T-cell (primary cell): ENCODE results near the gene HIP1. TPM values are rescaled to one million over a fixed set of nuclear protein-coding genes. Genes with fewer than 3 reads are reported as not detected.
A peak's percentile ranks its signal among the peaks of the same experiment; 100 is the strongest.

ENCODE experiments used
- ATAC-seq, 4 experiments: fragments of 200-7000 bp in 3 of 4; fragments of 150-1000 bp in 1 of 4; cut with Tn5 transposase; replicated peaks in 1 of 4; 1 replicate in 3 of 4; 2 replicates in 1 of 4; pipeline ENCODE4 v1.10.0; 2021; ENCODE audit warnings: moderate library complexity in 3 of 4, mild to moderate bottlenecking in 2 of 4, moderate number of reproducible peaks in 1 of 4
- CTCF ChIA-PET, 2 donors: fragments of 300-600 bp; sonication (Branson Sonifier 250); formaldehyde crosslinking; loops; one replicate each; lab custom pipeline; 2022; ENCODE audit warnings: antibody characterized with exemption in 2 of 2; lab: Charles Lee
- POLR2A ChIA-PET, 2 donors: fragments of 300-600 bp; sonication (Branson Sonifier 250); formaldehyde crosslinking; loops; one replicate each; lab custom pipeline; 2022; ENCODE audit warnings: antibody characterized with exemption in 2 of 2; lab: Charles Lee
- DNase-seq, 35 experiments: peaks; one replicate each; pipeline versions ENCODE4 v3.0.0 to v3.0.0-alpha.2; 2013 to 2023
- H3K27ac ChIP-seq: one replicate; pipeline ENCODE4 v1.5.1; 2013; ENCODE audit warnings: low read length
- H3K27me3 ChIP-seq, 2 experiments: replicated peaks in 1 of 2; 1 replicate in 1 of 2; 2 replicates in 1 of 2; pipeline versions ENCODE4 v1.6.1 to v1.7.0; 2013; ENCODE audit warnings: low read length in 1 of 2, mixed read lengths in 1 of 2; ENCODE audit not compliant: control insufficient read depth in 2 of 2, insufficient read depth in 2 of 2; ENCODE audit errors: extremely low read depth in 1 of 2
- H3K36me3 ChIP-seq, 2 donors: 1 replicate in 1 of 2; 2 replicates in 1 of 2; pipeline versions ENCODE4 v1.6.1 to v1.7.0; 2013; ENCODE audit warnings: low read length in 1 of 2; ENCODE audit not compliant: control insufficient read depth in 2 of 2, insufficient read depth in 1 of 2; ENCODE audit errors: extremely low read depth in 1 of 2
- H3K4me1 ChIP-seq, 2 experiments: 1 replicate in 1 of 2; 2 replicates in 1 of 2; pipeline versions ENCODE4 v1.6.1 to v1.7.0; 2013; ENCODE audit warnings: low read length in 2 of 2, mixed read lengths in 1 of 2; ENCODE audit not compliant: insufficient read depth in 2 of 2, control insufficient read depth in 1 of 2; ENCODE audit errors: extremely low read depth in 1 of 2
- H3K4me3 ChIP-seq, 2 donors: 1 replicate in 1 of 2; 2 replicates in 1 of 2; pipeline versions ENCODE4 v1.5.1 to v1.7.0; 2013; ENCODE audit warnings: mild to moderate bottlenecking in 2 of 2, low read length in 1 of 2, moderate library complexity in 1 of 2; ENCODE audit not compliant: control insufficient read depth in 1 of 2; ENCODE audit errors: extremely low read depth in 1 of 2
- H3K9me3 ChIP-seq: 2 replicates; pipeline ENCODE4 v1.7.0; 2013
- H3K27ac Mint-ChIP-seq, 2 donors: one replicate each; pipeline ENCODE4 v1.8.0; 2020 to 2021; ENCODE audit warnings: mild to moderate bottlenecking in 2 of 2, mixed read lengths in 2 of 2
- H3K27me3 Mint-ChIP-seq, 2 donors: one replicate each; pipeline ENCODE4 v1.8.0; 2021 to 2022; ENCODE audit warnings: mixed read lengths in 2 of 2
- H3K36me3 Mint-ChIP-seq: one replicate; pipeline ENCODE4 v1.8.0; 2021; ENCODE audit warnings: mixed read lengths
- H3K4me1 Mint-ChIP-seq, 3 donors: one replicate each; pipeline ENCODE4 v1.8.0; 2020 to 2022; ENCODE audit warnings: mixed read lengths in 3 of 3, mild to moderate bottlenecking in 1 of 3
- H3K4me3 Mint-ChIP-seq, 3 donors: one replicate each; pipeline ENCODE4 v1.8.0; 2020 to 2022; ENCODE audit warnings: mild to moderate bottlenecking in 3 of 3, mixed read lengths in 3 of 3, moderate library complexity in 3 of 3
- H3K9me3 Mint-ChIP-seq, 3 donors: one replicate each; pipeline ENCODE4 v1.8.0; 2020 to 2022; ENCODE audit warnings: mixed read lengths in 3 of 3
- WGBS: methylation state at CpG from one replicate; pipeline ENCODE4 v1.1.5; 2013; ENCODE audit warnings: missing lambda C conversion rate; ENCODE audit not compliant: insufficient coverage; 5-methylcytosine and 5-hydroxymethylcytosine counted together
- total RNA-seq, 35 experiments: library from RNA in 6 of 35; stranded (reverse) in 6 of 35; fragments of 120-200 nt in 1 of 35; gene quantifications; one replicate each; pipeline versions ENCODE4 v1.2.1 to v1.2.4 and lab custom pipeline; 2013 to 2026

HIP1 gene
- total RNA-seq, 5 donors from 2014 or later (not counting 1 experiment from before 2014, with no cell fraction given) = 3.2 to 8.4 (median 3.6) TPM

GRCh38 chr7:75734586-75735458 is 3.9 kb downstream of the HIP1 start:
- DNase-seq (no peak), ATAC-seq (no peak)
- H3K4me1 ChIP-seq = peaks cover 0 to 24% of the 10 kb centered on the region in 2 experiments
- ChIA-PET POLR2A (interaction anchor here in 1 of 2 donors (0.6 kb wide), 1 partner anchor 322 kb away, joined by 4 read pairs; no protein-coding TSS in a partner anchor), CTCF (interaction anchor here (0.5 to 0.6 kb wide), 2 partner anchors 26 to 480 kb away, joined by 3 to 4 read pairs; no protein-coding TSS in a partner anchor)
- no peaks in the 10 kb centered on the region for H3K9me3 Mint-ChIP-seq
- WGBS = 76% methylated on average over 2 of the region's 9 CpGs
- H3K27ac Mint-ChIP-seq = no peak overlapping the region
- no peak overlapping the region for H3K4me3 ChIP-seq
- peaks cover 2 to 9% of the 10 kb centered on the region in 2 donors for H3K27me3 Mint-ChIP-seq
- no peaks in the 10 kb centered on the region for H3K27me3 ChIP-seq
- no peaks in the 10 kb centered on the region for H3K36me3 ChIP-seq
- no peaks in the 10 kb centered on the region for H3K9me3 ChIP-seq
- H3K4me3 Mint-ChIP-seq = no peak overlapping the region
- H3K36me3 Mint-ChIP-seq = peaks cover 7% of the 10 kb centered on the region
- peaks cover 13 to 36% (median 17%) of the 10 kb centered on the region in 3 donors for H3K4me1 Mint-ChIP-seq
- no peak overlapping the region for H3K27ac ChIP-seq

GRCh38 chr7:75732764-75733630 is 5.7 kb downstream of the HIP1 start:
- H3K27me3 Mint-ChIP-seq = peaks cover 2 to 9% of the 10 kb centered on the region in 2 donors
- ChIA-PET POLR2A (no interaction called here), CTCF (no interaction called here)
- Histone ChIP-seq H3K4me1 (peaks cover 4 to 33% of the 10 kb centered on the region in 2 experiments), H3K4me3 (no peak overlapping the region), H3K36me3 (no peaks in the 10 kb centered on the region), H3K27ac (no peak overlapping the region), H3K27me3 (no peaks in the 10 kb centered on the region), H3K9me3 (no peaks in the 10 kb centered on the region)
- no peak for DNase-seq
- no peak overlapping the region for H3K27ac Mint-ChIP-seq
- no peaks in the 10 kb centered on the region for H3K9me3 Mint-ChIP-seq
- no peak overlapping the region for H3K4me3 Mint-ChIP-seq
- ATAC-seq = no peak
- 94% methylated on average over 12 of the region's 15 CpGs for WGBS
- H3K4me1 Mint-ChIP-seq = peaks cover 17 to 42% (median 19%) of the 10 kb centered on the region in 3 donors
- peaks cover 7% of the 10 kb centered on the region for H3K36me3 Mint-ChIP-seq

- no peak overlapping the region for H3K4me3 ChIP-seq
- ChIA-PET POLR2A (no interaction called here), CTCF (no interaction called here)
- 95% methylated on average over 4 of the region's 12 CpGs for WGBS
- DNase-seq = no peak
- peaks cover 2 to 9% of the 10 kb centered on the region in 2 donors for H3K27me3 Mint-ChIP-seq
- H3K4me1 Mint-ChIP-seq = peaks cover 21 to 44% (median 23%) of the 10 kb centered on the region in 3 donors
- no peak overlapping the region for H3K4me3 Mint-ChIP-seq
- no peaks in the 10 kb centered on the region for H3K36me3 ChIP-seq
- H3K27me3 ChIP-seq = no peaks in the 10 kb centered on the region
- no peak for ATAC-seq
- H3K9me3 ChIP-seq = no peaks in the 10 kb centered on the region
- no peaks in the 10 kb centered on the region for H3K9me3 Mint-ChIP-seq
- H3K36me3 Mint-ChIP-seq = peaks cover 7% of the 10 kb centered on the region
- peaks cover 6 to 37% of the 10 kb centered on the region in 2 experiments for H3K4me1 ChIP-seq
- H3K27ac ChIP-seq = no peak overlapping the region
- no peak overlapping the region for H3K27ac Mint-ChIP-seq
Observed at GRCh38 chr7:75732016-75732521, 6.7 kb downstream of the HIP1 start.

- no peaks in the 10 kb centered on the region for H3K9me3 ChIP-seq
- H3K4me3 ChIP-seq = no peak overlapping the region
- CTCF ChIA-PET = interaction anchor here in 1 of 2 donors (1.1 kb wide), 1 partner anchor 9 kb away, joined by 4 read pairs; the partner anchor contains the start of gene HIP1
- H3K4me1 ChIP-seq = peaks cover 6 to 43% of the 10 kb centered on the region in 2 experiments
- 42% methylated on average over 3 of the region's 4 CpGs for WGBS
- Mint-ChIP-seq H3K36me3 (peaks cover 7% of the 10 kb centered on the region), H3K4me1 (peaks cover 18 to 44% (median 23%) of the 10 kb centered on the region in 3 donors), H3K9me3 (no peaks in the 10 kb centered on the region), H3K4me3 (peak overlapping the region in 2 of 3 donors; percentile 0 to 19), H3K27me3 (peaks cover 2 to 3% of the 10 kb centered on the region in 2 donors), H3K27ac (peak overlapping the region; percentile 75 to 80)
- no peaks in the 10 kb centered on the region for H3K36me3 ChIP-seq
- DNase-seq = peak in 1 of 35 experiments; percentile 20
- no peaks in the 10 kb centered on the region for H3K27me3 ChIP-seq
- POLR2A ChIA-PET = interaction anchor here in 1 of 2 donors (0.6 kb wide), 1 partner anchor 33 kb away, joined by 3 read pairs; no protein-coding TSS in a partner anchor
- ATAC-seq = no peak
- H3K27ac ChIP-seq = no peak overlapping the region
Observed at GRCh38 chr7:75729851-75730274, 8.9 kb downstream of the HIP1 start.

- Histone ChIP-seq H3K36me3 (no peaks in the 10 kb centered on the region), H3K4me3 (peak overlapping the region; percentile 11 to 19), H3K27me3 (no peaks in the 10 kb centered on the region), H3K27ac (peak overlapping the region; percentile 75), H3K9me3 (no peaks in the 10 kb centered on the region), H3K4me1 (peaks cover 6 to 43% of the 10 kb centered on the region in 2 experiments)
- peak overlapping the region; percentile 41 to 50 (median 49) for H3K4me3 Mint-ChIP-seq
- H3K9me3 Mint-ChIP-seq = no peaks in the 10 kb centered on the region
- peak overlapping the region; percentile 88 to 93 for H3K27ac Mint-ChIP-seq
- ATAC-seq (peak; percentile 82 to 86 (median 84)), DNase-seq (peak in 31 of 35 experiments; percentile 6 to 79 (median 39))
- WGBS = 66% methylated on average over 4 of the region's 8 CpGs
- CTCF ChIA-PET = interaction anchor here (0.5 to 1.9 kb wide), 5 partner anchors 11 to 620 kb away, joined by 3 to 10 read pairs (median 4); no protein-coding TSS in a partner anchor
- peaks cover 17 to 43% (median 23%) of the 10 kb centered on the region in 3 donors for H3K4me1 Mint-ChIP-seq
- no peaks in the 10 kb centered on the region for H3K27me3 Mint-ChIP-seq
- POLR2A ChIA-PET = interaction anchor here in 1 of 2 donors (0.5 kb wide), 1 partner anchor 187 kb away, joined by 3 read pairs; the partner anchor contains the start of gene POR
- H3K36me3 Mint-ChIP-seq = peaks cover under 1% of the 10 kb centered on the region
Observed at GRCh38 chr7:75727881-75728593, 10.7 kb downstream of the HIP1 start.
